ENCODE data around the gene GJB1.
"Not testable (repeated sequence)": the region's sequence is repeated elsewhere in the genome, so short reads cannot be mapped to it uniquely, and the experiment has no call there.

Gene GJB1

GRCh38 chrX:71256051-71256450, 33.0 kb downstream of the GJB1 start:
- DNase-seq (ENCODE audit: low read depth) = no peak

- DNase-seq (ENCODE audit: low read depth) = no peak
Measured at GRCh38 chrX:71256856-71257255, 33.8 kb downstream of the GJB1 start.

GRCh38 chrX:71268624-71269023, 45.6 kb downstream of the GJB1 start:
- not testable (repeated sequence) for DNase-seq (ENCODE audit: low read depth)

- no peak for DNase-seq (ENCODE audit: low read depth)
Measured at GRCh38 chrX:71269801-71270395, 46.9 kb downstream of the GJB1 start.

- DNase-seq (ENCODE audit: low read depth) = not testable (repeated sequence)
Measured at GRCh38 chrX:71272313-71272712, 49.3 kb downstream of the GJB1 start.

All from stimulated activated CD8-positive, alpha-beta memory T cell treated with anti-CD3 and anti-CD28 coated beads, Interleukin-7, amount 100 ng/mL, for 24 hours (primary cell).